ENCODE measurements around the gene CACTIN.

CACTIN gene

DNA sequence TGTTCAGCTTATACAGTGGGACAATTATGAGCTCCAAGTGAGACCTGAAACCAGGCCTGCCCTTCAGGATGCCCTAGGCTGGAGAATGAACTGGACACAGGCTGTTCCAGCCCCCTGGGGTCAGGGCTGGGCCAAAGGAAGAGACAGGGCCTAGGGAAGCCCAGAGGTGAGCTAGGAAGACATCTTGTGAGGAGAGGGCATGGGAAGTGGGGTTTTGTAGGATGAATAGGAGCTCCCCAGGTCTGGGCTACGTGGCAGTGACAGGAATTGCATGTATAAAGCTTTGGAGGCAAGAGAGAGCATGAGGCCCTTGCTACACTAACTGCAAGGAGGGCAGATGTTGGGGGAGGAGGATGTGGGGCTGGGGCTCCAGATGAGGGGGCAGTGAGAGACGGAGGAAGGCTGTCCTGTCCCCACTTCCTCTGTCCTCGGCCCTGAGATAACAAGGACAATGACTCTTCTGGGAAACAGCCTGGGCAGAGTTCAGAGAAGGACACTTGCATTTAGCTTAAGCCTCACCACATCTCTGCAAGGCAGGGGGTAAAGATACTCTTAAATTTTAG, 18.4 kb downstream of the CACTIN start:
- DNase-seq = no peak

GRCh38 chr19:3607303-3608078, 19.1 kb downstream of the CACTIN start:
- no peak for DNase-seq

- DNase-seq = peak; percentile 80
Measured at GRCh38 chr19:3606690-3607289, 19.8 kb downstream of the CACTIN start, which contains the start of gene TBXA2R. TBXA2R (minus strand) TSS chr19:3606875; CDS start chr19:3600634, 6,241 bp downstream.

GRCh38 chr19:3606174-3606689, 20.4 kb downstream of the CACTIN start:
- peak; percentile 72 for DNase-seq

GRCh38 chr19:3605770-3606169, 20.8 kb downstream of the CACTIN start:
- DNase-seq = no peak

DNA sequence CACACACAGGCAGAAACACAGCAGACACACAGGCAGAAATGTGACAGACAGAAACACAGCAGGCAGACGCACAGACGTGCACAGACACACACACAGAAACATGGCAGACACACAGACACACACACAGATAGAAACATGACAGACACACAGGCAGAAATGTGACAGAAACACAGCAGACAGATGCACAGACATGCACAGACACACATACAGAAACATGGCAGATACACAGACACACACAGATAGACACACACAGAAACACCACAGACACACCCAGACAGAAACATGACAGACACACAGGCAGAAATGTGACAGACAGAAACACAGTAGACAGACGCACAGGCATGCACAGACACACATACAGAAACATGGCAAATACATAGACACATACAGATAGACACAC, 21.2 kb downstream of the CACTIN start:
- DNase-seq = no peak

DNA sequence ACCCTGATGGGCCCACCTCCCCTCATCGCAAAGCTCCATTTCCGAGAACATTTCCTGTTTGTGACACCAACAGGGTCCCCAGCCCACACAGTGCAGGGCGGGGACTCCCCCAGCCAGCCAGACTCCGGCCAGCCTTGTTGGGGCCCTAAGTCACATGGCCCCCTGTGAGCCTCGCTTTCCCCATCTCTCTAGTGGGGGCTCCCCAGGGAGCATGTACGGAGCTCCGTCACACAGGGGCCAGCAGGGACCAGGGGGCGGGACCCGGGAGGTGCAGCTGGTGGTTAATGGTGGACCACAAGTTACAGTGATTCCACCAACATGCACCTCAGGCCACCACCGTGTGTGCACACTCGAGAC, 21.6 kb downstream of the CACTIN start:
- DNase-seq = no peak

DNA sequence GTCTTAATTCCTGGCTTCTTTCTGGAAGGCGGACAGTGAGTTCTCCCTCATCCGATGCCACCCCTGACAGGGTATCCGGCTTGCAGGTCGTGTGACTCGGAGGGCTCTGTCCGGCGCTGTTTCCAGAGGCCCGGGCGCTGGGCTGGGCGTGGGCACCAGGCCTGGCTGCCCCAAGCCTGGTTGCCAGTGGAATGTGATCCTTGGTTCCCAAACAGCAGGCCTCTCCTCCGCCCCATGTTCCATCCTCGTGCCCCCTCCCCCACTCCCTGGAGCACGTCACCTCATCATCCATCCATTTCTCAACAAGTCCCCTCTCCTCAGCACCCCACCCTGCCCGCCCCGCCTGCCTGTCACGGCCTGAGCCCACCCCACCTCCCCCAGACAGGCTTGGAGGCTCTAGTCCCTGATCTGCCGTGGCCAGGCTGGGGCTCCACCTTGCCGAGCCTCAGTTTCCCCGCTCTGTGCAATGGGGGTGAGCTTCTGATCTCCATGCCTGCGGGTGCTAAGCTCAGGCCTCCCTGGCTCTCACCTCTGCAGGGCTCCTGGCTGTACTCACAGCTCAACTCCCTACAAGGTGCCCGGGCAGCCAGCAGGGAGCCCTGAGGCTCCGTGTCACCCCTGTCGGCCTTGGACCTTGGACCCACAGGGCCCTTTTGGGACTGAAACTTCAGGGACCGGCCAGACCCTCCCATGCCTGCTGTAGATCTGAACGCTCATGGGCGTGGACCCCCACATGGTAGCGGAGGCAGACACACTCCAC, 22.2 kb downstream of the CACTIN start:
- DNase-seq = no peak

GRCh38 chr19:3603121-3603811, 23.3 kb downstream of the CACTIN start:
- DNase-seq = no peak

GRCh38 chr19:3601021-3601420, 25.6 kb downstream of the CACTIN start:
- no peak for DNase-seq

DNA sequence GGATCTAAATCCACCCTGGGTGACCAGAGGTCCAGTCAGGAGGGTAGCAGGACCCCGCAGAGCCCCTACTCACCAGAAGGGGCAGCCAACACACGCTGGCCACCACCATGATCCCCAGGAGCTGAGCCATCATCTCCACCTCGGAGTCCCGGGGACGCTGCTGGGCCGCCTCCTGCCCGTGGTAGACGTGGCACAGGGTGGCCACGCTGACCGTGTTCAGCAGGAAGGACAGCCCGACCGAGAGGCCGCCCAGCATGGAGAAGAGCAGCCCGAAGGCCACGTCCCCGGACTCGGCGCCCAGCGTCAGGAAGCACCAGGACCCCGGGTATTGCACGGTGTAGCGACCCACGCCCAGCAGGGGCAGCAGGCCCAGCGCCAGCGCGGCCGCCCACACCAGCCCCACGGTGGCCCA, 26.8 kb downstream of the CACTIN start:
- no peak for DNase-seq

DNA sequence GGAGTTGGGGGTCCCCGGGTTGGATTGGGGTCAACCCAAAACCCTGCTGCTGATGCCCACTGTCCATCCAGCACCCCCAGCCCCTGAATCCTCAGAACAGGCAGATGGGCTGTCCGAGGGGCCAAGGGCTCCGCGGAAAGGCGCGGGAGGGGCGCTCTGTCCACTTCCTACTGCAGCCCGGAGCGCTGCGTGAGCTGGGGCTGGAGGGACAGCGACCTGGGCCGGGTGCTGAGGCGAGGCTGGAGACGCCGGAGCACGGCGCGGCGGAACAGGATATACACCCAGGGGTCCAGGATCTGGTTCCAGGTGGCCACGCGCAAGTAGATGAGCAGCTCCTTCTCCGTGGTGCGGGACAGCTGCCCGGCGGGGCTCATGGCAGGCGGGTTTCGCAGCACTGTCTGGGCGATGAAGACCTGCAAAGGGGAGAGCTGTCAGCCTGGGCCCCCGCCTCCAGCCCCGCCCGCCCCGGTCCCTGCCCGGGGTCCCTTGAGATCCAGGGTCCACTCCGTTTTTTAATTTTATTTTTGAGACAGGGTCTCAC, 31.0 kb downstream of the CACTIN start:
- DNase-seq = no peak

- no peak for DNase-seq
Measured at GRCh38 chr19:3593156-3593555, 33.4 kb downstream of the CACTIN start.

DNA sequence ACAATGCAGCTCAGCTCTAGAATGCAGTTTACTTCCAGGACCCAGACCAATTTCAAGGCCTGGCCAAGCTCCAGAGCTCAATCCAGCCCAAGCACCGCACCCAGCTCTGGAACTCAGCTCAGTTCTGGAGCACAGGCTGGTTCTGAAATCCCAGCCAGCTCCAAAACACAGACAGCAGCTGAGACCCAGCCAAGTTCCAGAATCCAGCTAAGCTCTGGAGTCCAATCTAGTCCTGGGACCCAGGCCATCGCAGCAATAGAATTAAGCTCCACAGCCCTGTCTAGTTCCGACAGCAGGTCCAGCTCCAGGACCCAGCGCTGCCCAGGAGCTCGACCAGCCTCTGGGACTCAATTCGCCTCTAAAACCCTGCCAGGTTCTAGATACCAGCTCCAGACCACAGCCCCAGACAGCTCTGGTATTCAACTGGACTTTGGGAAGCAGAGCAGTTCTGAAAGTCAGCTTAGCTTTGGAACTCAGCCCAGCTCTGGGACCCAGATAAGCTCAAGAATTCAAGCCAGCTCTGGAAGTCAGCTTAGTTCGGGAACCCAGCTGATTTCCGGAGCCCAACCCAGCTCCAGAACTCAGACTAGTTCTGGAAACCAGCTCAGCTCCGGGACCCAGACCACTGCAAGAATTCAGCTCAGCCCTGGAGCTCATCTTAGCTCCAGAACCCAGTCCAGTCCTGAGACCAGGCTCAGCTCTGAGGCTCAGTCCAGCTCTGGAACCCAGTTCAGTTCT, 34.5 kb downstream of the CACTIN start:
- no peak for DNase-seq

DNA sequence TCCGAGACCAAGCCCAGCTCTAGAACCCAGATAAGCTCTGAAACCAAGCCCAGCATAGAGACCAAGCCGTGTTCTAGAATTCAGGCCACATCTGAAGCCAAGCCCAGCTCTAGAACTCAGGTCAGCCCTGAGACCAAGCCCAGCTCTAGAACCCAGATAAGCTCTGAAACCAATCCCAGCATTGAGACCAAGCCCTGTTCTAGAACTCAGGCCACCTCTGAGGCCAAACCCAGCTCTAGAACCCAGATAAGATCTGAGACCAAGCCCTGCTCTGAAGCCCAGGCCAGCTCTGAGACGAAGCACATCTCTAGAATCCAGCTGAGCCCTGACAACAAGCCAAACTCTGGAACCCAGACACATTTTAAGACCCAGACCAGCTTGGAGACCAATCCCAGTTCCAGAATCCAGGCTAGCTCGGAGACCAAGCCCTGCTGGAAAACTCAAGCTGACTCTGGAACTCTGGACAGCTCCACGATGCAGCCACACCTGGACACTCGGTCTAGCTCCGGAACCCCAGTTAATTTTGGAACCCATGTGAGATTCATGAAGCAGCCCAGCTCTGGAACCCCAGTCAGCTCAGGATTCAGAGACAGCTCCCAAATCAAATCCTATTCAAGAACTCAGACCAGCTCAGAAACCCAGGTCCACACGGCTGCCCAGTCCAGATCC, 35.5 kb downstream of the CACTIN start:
- no peak for DNase-seq

DNA sequence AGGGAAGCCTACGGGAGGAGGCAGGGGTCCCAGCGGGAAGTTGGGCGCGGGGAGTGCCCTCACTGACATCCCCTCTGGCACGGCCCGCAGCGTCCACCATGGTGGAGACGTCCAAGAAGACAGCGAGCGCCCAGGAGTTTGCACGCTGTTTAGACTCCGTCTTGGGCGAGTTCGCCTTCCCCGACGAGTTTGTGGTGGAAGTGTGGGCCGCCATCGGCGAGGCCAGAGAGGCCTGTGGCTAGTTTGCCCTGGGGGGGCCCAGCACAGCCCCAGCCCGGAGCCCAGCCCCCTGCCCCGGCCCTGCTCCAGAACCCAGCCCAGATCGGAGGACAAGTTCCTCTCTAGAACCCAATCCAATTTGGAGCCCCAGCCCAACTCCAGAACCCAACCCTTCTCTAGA, 36.6 kb downstream of the CACTIN start:
- DNase-seq = no peak

DNA sequence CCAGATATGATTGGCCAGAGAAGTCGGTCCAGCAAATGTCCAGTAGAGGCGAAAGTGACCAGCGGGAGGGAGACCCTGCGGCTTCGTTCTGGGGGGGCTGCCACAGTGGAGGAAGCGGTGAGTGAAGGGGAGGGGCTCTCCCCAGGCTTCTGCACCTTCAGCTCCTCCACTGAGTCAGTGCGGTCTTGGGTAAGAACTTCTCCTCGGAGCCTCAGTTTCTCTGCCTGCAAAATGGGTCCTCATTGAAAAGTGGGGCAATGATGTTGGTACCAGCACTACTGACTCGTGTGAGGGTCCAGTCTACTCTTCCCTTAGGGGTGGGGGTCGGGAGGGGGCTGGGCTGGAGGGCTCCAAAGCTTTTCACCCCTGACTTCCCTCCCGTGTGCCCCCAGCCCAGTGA, 37.2 kb downstream of the CACTIN start:
- no peak for DNase-seq

DNA sequence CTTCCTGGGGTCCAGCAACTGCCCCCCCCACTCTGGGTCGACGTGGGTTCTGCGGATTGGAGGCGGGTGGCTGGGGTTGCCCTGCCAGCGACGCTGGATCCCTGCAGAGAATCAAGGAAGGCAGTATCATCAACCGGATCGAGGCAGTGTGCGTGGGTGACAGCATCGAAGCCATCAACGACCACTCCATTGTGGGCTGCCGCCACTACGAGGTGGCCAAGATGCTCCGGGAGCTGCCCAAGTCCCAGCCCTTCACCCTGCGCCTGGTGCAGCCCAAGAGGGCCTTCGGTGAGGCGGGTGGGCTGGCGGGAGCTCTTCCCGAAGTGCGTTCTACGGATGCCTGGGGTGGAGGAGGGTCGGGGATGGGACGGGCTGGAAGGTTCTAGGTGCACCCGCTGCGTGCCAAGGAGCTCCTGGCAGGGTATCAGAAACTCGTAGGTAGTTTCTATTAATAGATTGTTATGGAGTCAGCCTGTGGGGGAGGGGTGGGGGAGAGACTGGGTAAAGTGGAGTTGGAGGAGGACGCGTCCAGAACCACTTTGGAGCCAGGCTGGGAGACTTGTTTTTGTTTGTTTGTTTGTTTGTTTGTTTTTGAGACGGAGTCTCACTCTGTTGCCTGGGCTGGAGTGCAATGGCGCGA, 39.8 kb downstream of the CACTIN start:
- no peak for DNase-seq

DNA sequence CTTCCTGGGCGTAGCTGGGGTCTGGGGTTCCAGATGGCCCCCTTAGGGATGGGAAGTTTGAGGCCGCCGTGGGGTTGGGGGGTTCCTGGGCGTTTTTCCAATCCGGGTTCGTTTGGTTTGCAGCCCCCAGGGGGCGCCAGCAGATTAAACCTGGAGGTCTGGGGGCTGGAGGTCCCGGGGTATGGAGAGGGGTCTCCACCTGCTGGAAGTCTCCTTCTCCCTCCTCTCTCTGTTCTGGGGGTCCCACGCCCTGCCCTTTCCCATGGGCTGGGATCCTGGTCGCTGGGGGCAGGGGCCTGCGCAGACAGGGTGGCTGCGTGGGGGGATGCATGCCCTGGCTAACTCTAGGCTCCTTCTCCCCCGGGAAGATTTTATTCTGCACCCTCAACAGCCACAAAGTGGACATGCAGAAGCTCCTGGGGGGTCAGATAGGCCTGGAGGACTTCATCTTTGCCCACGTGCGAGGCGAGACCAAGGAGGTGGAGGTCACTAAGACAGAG, 40.4 kb downstream of the CACTIN start:
- peak; percentile 77 for DNase-seq
